Amygdala (tissue), 56 donors: ENCODE measurements around the gene NDRG3.
"Not testable (repeated sequence)": the region's sequence is repeated elsewhere in the genome, so short reads cannot be mapped to it uniquely, and the experiment has no call there.

ENCODE experiments used
- DNase-seq, 56 donors: peaks; one replicate each; lab custom pipeline; 2025; lab: John Stamatoyannopoulos, UW

The NDRG3 gene

DNA sequence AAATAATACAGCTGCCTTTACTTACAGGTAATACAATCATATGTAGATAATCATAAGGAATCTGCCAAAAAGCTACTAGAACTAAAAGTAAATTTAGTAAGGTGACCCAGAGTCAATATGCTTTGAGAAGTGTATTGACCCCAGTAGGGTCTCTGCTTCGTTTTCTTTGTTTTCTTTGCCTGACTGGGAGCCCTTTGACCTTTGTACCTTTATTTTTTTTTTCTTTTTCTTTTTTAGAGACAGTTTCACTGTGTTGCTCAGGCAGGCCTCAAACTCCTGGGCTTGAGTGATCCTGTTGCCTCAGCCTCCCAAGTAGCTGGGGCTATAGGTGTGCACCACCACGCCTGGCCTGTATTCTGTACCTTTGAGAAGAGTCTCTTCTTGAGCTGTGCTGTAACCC is 122.4 kb downstream of the NDRG3 start:
- DNase-seq, result no peak

DNA sequence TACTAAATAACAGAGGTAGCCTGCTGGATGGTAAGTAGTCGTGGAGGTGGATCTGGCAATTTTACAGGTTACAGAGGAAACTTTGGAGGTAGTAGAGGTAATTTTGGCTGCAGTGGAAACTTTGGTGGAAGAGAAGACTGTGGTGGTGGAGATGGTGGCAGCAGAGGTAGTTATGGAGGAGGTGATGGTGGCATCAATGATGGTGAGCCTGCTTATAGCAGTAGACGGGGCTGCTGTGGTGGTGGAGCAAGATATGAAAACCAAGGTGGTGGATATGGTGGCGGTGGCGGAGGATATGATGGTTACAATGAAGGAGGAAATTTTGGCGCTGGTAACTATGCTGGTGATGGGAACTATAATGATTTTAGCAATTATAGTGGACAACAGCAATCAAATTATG is 125.0 kb downstream of the NDRG3 start:
- DNase-seq, result no peak

DNA sequence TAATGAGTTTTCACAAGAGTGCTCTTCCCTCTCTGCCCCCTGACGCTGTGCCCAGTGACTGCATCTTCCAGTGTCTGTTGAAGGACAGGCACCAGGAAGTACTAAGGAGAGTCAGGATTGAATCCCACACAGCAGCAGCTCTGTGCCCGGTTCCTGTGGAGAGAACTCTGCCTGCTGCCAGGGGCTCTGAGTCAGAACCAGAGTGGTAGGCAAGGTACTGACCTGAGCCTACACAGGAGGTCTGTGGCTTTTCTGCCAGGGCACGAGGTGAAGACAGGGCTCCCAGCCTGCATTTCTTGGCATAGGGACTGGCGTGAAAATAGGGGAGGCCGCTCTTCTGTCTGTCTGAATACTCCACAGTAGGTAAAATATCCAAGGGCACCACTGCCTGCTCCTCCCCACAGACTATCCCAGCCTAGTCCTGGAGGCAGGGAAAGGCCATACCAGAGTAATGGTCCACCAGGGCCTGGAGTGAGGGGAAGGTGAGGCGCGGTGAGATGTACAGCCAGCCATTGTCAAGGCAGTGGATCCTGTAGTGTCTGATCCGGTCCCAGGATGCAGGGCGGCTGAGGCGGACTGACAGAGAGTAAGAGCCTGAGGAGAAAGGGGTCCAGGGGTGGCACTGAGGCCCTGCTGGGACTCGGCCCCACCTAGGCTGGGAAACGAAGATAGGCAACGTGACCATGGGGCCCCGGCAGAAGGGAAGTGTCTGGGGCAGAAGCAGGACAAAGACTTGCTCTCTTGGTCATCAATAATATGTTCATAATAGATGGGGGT is 130.9 kb downstream of the NDRG3 start:
- no peak for DNase-seq

DNA sequence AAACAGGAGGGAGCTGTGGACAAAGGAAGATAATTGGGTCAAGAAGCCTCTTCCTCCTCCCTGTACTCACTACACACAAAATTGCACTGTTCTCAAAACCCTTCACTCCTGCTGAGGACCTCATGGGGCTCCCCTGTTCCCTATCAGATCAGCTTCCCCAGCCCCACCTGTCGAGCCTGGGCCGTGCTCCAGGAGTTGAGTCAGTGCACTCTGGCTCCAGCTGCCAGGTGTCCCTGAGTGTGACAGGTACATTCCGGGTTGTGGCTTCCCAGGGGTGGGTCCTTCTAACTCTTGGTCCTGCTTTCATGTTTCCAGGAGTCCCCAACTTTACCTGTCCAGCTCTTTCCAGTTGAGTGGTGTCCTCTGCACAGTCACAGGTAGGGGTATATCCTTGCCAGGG is 131.9 kb downstream of the NDRG3 start:
- no peak for DNase-seq

DNA sequence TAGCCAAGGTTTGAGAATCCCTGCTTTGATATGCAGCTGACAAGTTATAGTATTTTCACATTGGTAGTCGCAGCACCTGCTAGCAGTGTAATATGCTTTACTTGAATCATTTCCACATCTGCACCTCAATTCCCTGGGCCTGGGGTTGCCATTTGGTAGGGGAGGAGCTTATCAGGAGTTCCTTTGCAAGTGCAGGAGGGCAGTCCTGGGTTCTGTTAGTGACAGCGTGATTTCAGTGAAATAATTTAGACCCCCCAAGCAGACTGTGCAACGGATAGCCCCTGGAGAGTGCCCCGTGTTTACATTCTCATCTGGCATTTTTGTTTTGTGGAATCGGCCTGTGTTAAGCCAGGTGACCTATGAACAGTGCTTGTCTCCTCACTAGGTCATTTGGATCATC is 134.3 kb downstream of the NDRG3 start:
- DNase-seq, result no peak

DNA sequence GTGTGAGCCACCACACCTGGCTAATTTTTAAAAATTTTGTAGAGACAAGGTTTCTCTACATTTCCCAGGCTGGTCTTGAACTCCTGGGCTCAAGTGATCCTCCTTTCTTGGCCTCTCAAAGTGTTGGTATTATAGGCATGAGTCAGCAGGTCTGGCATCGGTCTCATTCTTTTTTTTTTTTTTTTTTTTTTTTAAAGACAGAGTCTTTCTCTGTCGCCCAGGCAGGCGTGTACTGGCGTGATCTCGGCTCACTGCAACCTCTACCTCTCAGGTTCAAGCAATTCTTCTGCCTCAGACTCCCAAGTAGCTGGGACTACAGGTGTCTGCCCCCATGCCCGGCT is 137.5 kb downstream of the NDRG3 start:
- not testable (repeated sequence) for DNase-seq

DNA sequence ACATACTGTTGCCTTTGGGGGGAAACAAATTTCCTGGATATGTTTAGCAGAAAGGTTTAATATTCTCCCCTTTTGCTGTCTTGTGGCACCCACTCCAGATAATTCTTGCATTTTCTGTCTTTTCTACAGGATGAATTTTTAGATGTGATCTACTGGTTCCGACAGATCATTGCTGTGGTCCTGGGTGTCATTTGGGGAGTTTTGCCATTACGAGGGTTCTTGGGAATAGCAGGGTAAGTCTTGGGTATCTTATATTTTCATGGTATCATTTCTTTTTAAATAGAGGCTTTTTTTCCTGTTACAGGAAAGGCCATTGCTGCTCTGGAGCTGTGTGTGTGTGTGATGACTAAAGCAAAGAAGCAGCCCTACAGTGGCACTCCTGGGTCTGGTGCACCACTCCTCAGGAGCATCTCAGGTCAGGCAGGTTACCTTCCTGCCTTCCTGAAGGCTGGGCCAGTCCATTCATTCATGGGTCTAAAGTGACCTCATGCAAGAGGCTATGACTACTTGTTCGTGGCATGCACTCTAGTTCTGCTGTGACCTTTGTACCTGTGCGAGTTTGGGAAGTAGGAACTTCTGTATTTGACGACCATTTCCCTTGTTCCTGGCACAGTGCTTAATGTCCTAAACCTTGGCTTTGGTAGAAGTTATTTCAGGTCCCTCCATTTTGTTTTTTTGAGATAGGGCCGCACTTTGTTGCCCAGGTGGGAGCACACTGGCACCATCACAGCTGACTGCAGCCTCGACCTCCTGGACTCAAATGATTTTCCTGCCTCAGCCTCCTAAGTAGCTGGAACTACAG is 138.1 kb downstream of the NDRG3 start:
- DNase-seq, result no peak

DNA sequence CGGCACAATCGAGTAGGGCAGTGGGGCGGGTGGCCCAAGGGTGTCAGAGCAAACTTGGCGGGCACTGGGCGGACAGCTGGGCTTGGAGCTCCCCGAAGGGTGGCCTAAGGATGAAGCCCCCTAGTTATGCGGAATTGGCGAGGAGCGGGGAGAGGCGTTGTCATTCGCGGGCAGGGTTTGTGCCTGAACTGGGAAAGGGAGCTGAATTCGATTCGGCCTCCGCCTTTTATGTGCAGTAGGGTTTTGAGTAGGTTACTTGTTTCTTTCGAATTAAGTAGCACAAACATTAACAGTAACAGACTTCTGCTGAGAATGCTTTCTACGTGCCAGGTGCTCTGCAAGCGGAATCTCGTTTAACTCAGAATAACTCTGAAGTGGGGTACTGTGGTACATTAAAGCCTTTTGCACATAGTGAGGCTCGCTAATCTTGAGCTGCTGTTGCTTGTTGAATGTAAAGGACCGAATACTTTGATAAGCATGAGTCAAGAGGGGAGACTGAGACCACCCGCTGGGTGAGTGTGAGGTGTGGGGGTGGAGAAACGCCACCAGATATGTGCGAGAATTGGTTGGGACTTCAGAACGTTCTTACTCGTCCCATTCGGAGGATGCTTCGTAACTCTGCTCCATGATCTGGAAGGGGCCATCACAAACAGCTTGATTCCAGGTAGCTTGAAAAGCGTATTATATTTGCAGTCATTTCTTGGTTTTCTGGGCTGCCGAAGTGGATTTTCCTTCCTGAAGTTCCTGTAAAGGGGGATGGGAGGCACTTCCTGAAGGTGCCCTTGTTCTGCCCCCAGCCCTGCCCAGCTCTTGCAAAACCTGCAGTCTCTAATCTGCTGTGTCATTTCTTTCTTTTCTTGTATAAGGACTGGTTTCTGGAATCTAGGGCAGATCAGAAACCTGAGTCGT is 139.5 kb downstream of the NDRG3 start:
- DNase-seq, result no peak

DNA sequence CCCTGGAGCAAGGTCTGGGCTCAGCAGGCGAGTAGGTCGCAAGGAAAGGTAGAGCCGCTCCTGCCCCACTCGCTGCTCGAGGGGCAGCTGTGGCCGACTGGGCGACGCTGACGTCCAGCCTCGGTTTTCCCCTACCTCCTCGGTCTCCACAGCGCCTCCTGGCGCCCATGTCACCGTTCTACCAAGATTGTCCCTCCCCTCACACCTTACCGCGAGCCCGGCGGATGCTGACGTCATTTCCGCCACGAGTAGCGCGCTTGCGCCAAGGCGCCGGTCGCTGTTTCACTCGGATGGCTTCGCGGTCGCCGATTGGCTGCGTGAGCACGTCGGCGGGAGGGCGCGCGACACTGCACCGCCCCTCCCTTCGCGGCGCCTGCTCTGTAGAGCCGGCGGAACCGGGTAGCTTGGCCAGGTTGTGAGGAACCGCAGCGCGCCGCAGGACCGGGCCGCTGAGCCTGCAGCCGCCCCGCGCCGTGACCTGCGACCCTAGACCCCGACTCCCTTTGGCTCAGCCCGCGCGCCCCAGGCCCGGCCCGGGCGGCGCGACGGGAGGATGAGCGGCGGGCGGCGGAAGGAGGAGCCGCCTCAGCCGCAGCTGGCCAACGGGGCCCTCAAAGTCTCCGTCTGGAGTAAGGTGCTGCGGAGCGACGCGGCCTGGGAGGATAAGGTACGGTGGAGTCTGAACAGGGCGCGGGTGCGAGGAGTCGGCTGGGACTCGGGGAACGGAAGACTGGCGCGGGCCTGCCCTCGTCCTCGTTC is 140.3 kb downstream of the NDRG3 start, which contains the start of gene RAB5IF:
TSS of gene RAB5IF (plus strand) at position 381 of the 759 bp plus-strand sequence. CDS start at position 554, 173 bp downstream.
- peak; percentile 68 to 100 (median 96) for DNase-seq

DNA sequence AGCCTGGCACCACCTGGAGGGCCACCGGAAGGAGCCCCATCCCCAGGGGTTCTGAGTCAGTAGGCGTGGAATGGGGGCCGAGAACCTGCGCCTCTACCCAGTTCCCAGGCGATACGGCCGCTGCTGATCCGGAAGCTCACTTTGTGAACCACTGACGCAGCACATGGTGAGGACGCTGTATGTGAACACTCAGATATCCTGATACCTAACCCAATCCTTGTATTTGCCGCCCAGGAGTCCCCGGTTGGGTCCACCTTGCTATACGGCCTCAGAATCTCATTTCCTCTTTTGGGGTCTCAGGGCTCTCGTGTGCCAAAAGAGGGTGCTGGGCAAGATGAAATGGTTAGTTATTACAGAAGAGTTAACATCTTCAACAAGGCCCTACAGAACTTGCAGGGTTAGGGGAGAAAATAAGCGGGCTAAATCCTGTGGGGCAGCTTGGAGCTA is 140.9 kb downstream of the NDRG3 start:
- DNase-seq, result peak in 15 of 56 donors; percentile 4 to 61 (median 34)
